ENCODE data around the gene WDR90. TPM values are rescaled to one million over a fixed set of nuclear protein-coding genes. Genes with fewer than 3 reads are reported as not detected.
A peak's percentile ranks its signal among the peaks of the same experiment; 100 is the strongest.

The WDR90 gene
- polyA plus RNA-seq, 1 donor from 2014 or later = 32.1 TPM

- H3K9me3 ChIP-seq (ENCODE audit: low read length) = no peaks in the 10 kb centered on the region
- H3K4me2 ChIP-seq (ENCODE audit: low read length) = no peak overlapping the region
- no peak overlapping the region for H3K9ac ChIP-seq (ENCODE audit: low read length)
- H3K4me3 ChIP-seq (ENCODE audit: low read length) = peak overlapping the region; percentile 94
- no peaks in the 10 kb centered on the region for H3K36me3 ChIP-seq (ENCODE audit: insufficient read depth, low read length)
- H3K79me2 ChIP-seq (replicated peaks; ENCODE audit: insufficient read depth, low read length) = no peaks in the 10 kb centered on the region
- no peaks in the 10 kb centered on the region for H3K27me3 ChIP-seq (ENCODE audit: insufficient read depth, low read depth, low read length)
- H3F3A ChIP-seq (ENCODE audit: insufficient read depth, low read length, poor library complexity, severe bottlenecking) = no peaks in the 10 kb centered on the region
- no peak overlapping the region for H3K27ac ChIP-seq (ENCODE audit: low read length)
- no peaks in the 10 kb centered on the region for H3K9me2 ChIP-seq (ENCODE audit: insufficient read depth, low read length)
- TF ChIP-seq EP300 (conservative IDR thresholded peaks at IDR 0.05; ENCODE audit: poor library complexity, severe bottlenecking) = no peak
- no peak for TF ChIP-seq CTCF (IDR thresholded peaks at IDR 0.05; ENCODE audit: poor library complexity, severe bottlenecking)
- TF ChIP-seq TAF1 (IDR thresholded peaks at IDR 0.05; ENCODE audit: low read depth) = no peak
- TF ChIP-seq EZH2 (IDR thresholded peaks at IDR 0.05; ENCODE audit: borderline replicate concordance, insufficient read depth, low read length, poor library complexity, severe bottlenecking) = no peak
- TF ChIP-seq REST (IDR thresholded peaks at IDR 0.05; ENCODE audit: borderline replicate concordance) = no peak
- no peak for TF ChIP-seq POLR2AphosphoS5 (IDR thresholded peaks at IDR 0.05)
- TF ChIP-seq SMC3 (conservative IDR thresholded peaks at IDR 0.05; ENCODE audit: poor library complexity) = no peak
- no peak for TF ChIP-seq RAD21 (conservative IDR thresholded peaks at IDR 0.05)
- no peak for TF ChIP-seq MXI1 (conservative IDR thresholded peaks at IDR 0.05; ENCODE audit: poor library complexity, severe bottlenecking)
- H4K20me1 ChIP-seq (ENCODE audit: insufficient read depth) = no peaks in the 10 kb centered on the region
- H2AFZ ChIP-seq (ENCODE audit: low read depth, low read length) = no peak overlapping the region
Observed at GRCh38 chr16:634996-635395, 14.2 kb upstream of the WDR90 start.

- no peaks in the 10 kb centered on the region for H3F3A ChIP-seq (ENCODE audit: insufficient read depth, low read length, poor library complexity, severe bottlenecking)
- H3K79me2 ChIP-seq (replicated peaks; ENCODE audit: insufficient read depth, low read length) = no peaks in the 10 kb centered on the region
- H3K36me3 ChIP-seq (ENCODE audit: insufficient read depth, low read length) = no peaks in the 10 kb centered on the region
- H3K4me3 ChIP-seq (ENCODE audit: low read length) = peak overlapping the region; percentile 94
- H2AFZ ChIP-seq (ENCODE audit: low read depth, low read length) = no peak overlapping the region
- no peaks in the 10 kb centered on the region for H3K9me2 ChIP-seq (ENCODE audit: insufficient read depth, low read length)
- peak overlapping the region; percentile 87 for H3K9ac ChIP-seq (ENCODE audit: low read length)
- peak overlapping the region; percentile 93 for H3K27ac ChIP-seq (ENCODE audit: low read length)
- no peaks in the 10 kb centered on the region for H4K20me1 ChIP-seq (ENCODE audit: insufficient read depth)
- TF ChIP-seq POLR2AphosphoS5 (IDR thresholded peaks at IDR 0.05) (no peak), EP300 (conservative IDR thresholded peaks at IDR 0.05; ENCODE audit: poor library complexity, severe bottlenecking) (no peak), TAF1 (IDR thresholded peaks at IDR 0.05; ENCODE audit: low read depth) (no peak), CTCF (IDR thresholded peaks at IDR 0.05; ENCODE audit: poor library complexity, severe bottlenecking) (no peak), REST (IDR thresholded peaks at IDR 0.05; ENCODE audit: borderline replicate concordance) (no peak), EZH2 (IDR thresholded peaks at IDR 0.05; ENCODE audit: borderline replicate concordance, insufficient read depth, low read length, poor library complexity, severe bottlenecking) (no peak), MXI1 (conservative IDR thresholded peaks at IDR 0.05; ENCODE audit: poor library complexity, severe bottlenecking) (no peak), RAD21 (conservative IDR thresholded peaks at IDR 0.05) (no peak), SMC3 (conservative IDR thresholded peaks at IDR 0.05; ENCODE audit: poor library complexity) (no peak)
- H3K27me3 ChIP-seq (ENCODE audit: insufficient read depth, low read depth, low read length) = no peaks in the 10 kb centered on the region
- no peak overlapping the region for H3K4me2 ChIP-seq (ENCODE audit: low read length)
- H3K9me3 ChIP-seq (ENCODE audit: low read length) = no peaks in the 10 kb centered on the region
Observed at GRCh38 chr16:635573-636205, 13.5 kb upstream of the WDR90 start.

All from neural cell (in vitro differentiated cells).